GM18505 (cell line): ENCODE results near the gene LIMS2.

Experiments used
- ATAC-seq: cut with Tn5 transposase; IDR thresholded peaks from one replicate; pipeline ENCODE4 v1.9.1; 2021; ENCODE audit not compliant: unreplicated experiment
- POLR2A ChIP-seq: IDR thresholded peaks from 4 replicates; pipeline ENCODE4 v1.6.1; 2011; ENCODE audit warnings: borderline replicate concordance; ENCODE audit not compliant: insufficient read depth, insufficient read length; ENCODE audit errors: extremely low read depth

Gene LIMS2

GRCh38 chr2:127637725-127638252, 37.5 kb downstream of the LIMS2 start:
- TF ChIP-seq POLR2A: no peak
- ATAC-seq: no peak

- ATAC-seq: no peak
- no peak for TF ChIP-seq POLR2A
Observed at GRCh38 chr2:127637236-127637630, 38.1 kb downstream of the LIMS2 start.

- TF ChIP-seq POLR2A: no peak
- ATAC-seq: no peak
Observed at GRCh38 chr2:127636248-127637235, 38.8 kb downstream of the LIMS2 start.

- no peak for ATAC-seq
- TF ChIP-seq POLR2A: no peak
Observed at GRCh38 chr2:127635380-127636237, 39.7 kb downstream of the LIMS2 start.

- no peak for ATAC-seq
- TF ChIP-seq POLR2A: no peak
Observed at GRCh38 chr2:127634626-127635379, 40.5 kb downstream of the LIMS2 start.

GRCh38 chr2:127634066-127634617, 41.2 kb downstream of the LIMS2 start:
- TF ChIP-seq POLR2A: no peak
- no peak for ATAC-seq

GRCh38 chr2:127633556-127634065, 41.7 kb downstream of the LIMS2 start:
- no peak for TF ChIP-seq POLR2A
- peak; percentile 3 for ATAC-seq

GRCh38 chr2:127632592-127633489, 42.5 kb downstream of the LIMS2 start:
- TF ChIP-seq POLR2A: no peak
- ATAC-seq: peak; percentile 64

- TF ChIP-seq POLR2A: no peak
- no peak for ATAC-seq
Observed at GRCh38 chr2:127631997-127632581, 43.2 kb downstream of the LIMS2 start.

- no peak for TF ChIP-seq POLR2A
- no peak for ATAC-seq
Observed at GRCh38 chr2:127631541-127631996, 43.8 kb downstream of the LIMS2 start.

- TF ChIP-seq POLR2A: no peak
- no peak for ATAC-seq
Observed at GRCh38 chr2:127630864-127631540, 44.3 kb downstream of the LIMS2 start.
